ENCODE data around the gene PEX14.

Gene PEX14

DNA sequence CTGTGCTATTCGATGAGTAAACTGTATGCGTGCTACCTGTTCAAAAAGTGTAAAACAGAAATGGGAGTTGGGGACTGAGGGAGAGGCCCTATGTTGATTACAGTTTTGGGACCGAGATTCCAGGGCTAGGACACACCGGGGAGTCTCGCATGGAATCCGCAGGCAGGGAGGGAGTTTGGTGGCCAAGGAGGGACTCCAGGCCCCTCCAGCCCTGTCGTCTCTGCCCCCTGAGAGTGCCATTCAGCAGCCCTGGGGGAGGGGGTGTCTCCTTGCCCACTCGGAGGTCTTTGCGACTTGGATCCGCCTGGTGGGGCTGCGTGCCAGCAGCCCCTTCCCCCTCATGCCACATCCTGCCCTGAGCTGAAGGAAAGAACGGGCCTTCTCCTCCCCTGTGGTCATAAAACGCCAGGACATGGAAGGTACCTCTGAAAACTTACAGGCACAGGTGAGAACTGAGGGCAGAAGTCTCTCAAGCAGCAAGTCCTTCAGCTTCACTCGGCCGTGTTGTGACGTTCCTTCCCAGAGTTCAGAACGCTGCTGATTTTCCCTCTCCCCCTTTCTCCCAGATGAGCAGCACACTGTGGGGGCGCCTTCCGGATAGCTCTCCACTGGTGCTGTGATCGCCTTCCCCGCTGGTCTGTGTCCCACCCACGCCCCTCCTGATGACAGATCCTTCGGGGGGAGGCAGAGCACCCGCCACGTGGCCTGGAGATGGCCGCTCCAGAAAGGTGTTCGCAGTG, 141.4 kb downstream of the PEX14 start:
- no peak for DNase-seq (ENCODE audit: low read depth, low spot score)

DNA sequence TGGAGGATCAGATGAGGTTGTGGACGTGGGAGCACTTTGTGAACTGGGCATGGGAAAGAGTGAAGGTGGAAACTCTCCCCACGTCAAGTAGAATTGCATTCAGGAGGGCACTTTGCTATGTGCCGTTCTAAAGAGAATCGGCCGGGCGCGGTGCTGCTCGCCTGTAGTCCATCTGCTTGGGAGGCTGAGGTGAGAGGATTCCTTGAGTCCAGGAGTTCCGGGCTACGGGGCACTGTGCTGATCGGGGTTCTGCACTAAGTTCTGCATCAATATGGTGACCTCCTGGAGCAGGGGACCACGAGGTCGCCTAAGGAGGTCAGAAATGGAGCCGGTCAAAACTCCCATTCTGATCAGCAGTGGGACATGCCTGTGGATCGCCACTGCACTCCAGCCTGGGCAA, 141.9 kb downstream of the PEX14 start:
- DNase-seq (ENCODE audit: low read depth, low spot score) = no peak

GRCh38 chr1:10617318-10617717, 142.6 kb downstream of the PEX14 start:
- no peak for DNase-seq (ENCODE audit: low read depth, low spot score)

DNA sequence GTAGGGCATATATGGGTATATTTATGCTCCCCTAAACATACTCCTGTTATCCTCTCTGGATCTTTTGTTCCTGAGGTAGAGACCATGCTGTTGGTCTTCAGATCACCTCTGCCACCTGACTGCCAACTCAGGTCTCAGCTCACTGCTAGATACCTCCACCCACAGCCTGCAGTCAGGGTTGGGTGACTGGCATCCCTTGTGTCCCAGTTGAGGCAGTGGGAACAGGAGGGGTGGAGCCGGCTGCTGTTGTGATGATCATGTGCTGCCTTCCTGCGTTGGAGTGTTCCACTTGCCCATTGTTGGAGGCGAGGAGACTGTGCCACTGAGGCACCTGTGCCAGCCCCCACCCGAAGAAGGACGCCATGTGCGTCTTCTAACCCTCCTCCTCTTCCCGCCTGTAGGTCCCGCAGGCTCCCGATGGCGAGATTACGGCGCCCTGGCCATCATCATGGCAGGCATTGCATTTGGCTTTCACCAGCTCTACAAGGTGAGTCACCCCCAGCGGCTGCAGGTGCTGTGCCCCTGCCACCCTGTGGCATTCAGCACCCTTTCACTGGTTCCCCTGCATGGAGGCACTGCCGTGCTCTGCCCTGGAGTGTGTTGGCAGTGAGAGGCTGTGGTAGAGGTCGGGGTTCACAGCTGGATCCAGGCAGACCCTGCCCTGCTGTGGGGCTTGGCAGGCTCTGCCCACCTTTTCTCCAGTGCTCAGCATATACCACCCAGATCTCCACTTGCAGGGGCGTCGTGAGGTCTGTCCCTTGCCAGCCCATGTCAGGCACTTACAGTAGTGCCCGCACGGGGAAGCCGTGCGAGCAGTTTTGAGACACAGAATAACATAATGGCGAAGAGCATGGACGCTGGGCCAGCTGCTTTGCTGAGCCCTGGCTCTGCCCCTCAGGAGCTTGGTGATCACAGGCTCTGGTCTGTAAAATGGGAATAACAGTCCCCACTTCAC, 143.5 kb downstream of the PEX14 start:
- no peak for DNase-seq (ENCODE audit: low read depth, low spot score)

DNA sequence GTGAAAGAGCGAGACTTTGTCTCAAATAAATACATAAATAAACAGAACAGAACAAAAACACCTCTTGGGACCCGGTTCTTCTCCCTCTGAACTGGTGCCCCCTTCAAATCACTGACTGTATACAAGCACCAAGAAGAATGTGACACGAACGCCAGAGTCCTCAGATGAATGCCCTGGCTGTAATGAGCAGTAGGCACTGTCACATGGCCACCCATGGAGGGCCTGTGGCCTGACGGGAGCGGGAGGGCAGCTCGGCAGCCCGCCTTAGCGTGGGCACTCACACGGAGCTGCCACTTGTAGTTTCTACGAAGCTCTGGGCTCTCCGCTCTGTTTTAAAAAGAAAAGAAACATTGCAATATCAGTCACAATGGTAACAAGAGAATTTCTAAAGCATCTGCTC, 146.0 kb downstream of the PEX14 start:
- DNase-seq (ENCODE audit: low read depth, low spot score) = no peak

DNA sequence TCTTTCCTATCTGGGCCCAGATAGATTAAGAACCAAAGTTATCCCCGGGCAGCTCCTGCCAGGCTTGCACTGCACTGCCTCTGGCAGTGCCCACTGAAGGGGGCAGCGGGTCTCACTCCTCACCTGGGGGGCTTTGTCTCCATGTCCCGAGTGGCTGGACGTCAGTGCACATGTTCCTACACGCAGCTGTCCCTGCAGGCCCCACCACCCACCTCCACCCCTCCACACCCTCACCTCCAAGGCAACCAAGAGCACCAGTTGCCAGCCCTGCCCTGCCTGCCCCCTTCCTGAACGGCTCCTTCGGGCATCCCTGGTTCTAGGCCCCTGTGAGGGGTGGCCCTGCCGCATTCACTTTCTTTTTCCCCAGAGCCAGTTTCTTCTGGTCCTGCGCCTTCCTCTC, 147.2 kb downstream of the PEX14 start:
- DNase-seq (ENCODE audit: low read depth, low spot score) = no peak

DNA sequence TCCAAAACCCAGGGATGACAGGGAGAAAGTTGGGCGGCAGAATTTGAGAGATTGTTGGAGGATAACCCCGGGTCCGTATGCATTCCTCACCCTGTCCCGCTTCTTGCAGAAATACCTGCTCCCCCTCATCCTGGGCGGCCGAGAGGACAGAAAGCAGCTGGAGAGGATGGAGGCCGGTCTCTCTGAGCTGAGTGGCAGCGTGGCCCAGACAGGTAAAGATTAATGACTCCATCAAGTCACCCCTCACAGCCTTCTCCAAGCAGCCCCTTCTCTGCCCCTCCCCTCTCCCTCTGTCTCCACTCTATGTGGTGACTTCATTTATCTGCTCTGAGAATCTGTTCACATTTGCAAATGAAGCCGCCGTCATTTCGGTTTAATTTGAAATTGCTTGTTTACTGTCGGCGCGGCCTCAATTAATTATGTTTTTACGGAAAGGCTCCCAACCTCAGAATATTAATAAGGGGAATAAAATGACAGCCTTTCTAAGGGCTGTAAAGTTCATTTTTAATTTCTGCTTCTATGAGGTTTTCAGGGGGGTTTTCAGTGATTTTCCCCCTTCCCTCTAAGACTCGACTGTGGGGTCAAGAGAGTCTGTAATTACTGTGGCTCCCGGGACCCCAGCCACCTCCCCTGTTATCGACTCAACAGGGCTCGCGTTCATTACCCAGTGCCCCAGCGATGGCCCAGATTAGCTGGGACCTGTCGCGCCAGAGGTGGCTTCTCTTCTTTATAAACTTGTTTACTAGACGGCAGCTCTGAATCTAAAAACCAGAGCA, 148.3 kb downstream of the PEX14 start:
- DNase-seq (ENCODE audit: low read depth, low spot score) = no peak

DNA sequence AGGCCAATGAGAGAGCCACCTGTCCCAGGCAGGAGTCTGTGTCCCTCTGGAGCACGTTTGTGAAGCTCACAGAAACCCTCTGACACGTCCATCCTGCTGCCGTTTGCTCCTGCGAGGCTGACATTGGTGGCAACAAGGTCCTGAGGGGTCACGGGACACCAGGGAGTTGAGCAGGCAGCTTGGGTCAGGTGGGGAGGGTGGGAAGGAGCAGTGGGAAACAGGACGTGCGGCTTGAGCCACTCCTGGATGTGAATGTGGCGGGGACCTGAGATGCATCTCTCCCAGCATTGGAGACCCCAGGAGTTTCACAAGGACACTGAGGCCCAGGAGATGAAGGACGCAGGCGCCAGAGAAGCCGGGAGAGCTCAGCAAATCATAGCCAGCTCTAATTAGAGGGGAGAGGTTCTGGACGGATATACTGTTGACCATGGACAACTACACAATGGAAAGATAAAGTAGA, 149.0 kb downstream of the PEX14 start:
- no peak for DNase-seq (ENCODE audit: low read depth, low spot score)

- DNase-seq (ENCODE audit: low read depth, low spot score) = no peak
Observed at GRCh38 chr1:10624256-10625050, 149.7 kb downstream of the PEX14 start.

DNA sequence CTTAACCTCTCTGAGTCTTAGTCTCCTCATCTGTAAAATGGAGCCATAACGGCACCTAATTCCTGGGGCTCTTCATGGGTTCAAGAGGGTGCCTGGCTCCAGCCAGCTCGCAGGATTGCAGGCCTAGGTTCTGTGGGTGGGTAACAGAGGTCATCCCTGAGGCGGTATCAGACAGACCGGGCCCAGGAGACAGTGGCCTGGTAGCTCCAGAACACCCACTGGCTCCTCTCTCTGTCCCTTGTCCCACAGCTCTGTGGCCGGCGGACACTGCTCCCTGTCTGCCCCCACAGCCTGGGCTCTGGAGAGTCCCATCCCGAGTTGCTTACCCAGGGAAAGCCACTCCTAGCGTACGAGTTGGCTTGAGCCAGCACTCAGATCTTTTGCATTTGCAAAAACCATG, 150.3 kb downstream of the PEX14 start:
- no peak for DNase-seq (ENCODE audit: low read depth, low spot score)

- DNase-seq (ENCODE audit: low read depth, low spot score) = no peak
Observed at GRCh38 chr1:10625554-10625953, 150.8 kb downstream of the PEX14 start.

DNA sequence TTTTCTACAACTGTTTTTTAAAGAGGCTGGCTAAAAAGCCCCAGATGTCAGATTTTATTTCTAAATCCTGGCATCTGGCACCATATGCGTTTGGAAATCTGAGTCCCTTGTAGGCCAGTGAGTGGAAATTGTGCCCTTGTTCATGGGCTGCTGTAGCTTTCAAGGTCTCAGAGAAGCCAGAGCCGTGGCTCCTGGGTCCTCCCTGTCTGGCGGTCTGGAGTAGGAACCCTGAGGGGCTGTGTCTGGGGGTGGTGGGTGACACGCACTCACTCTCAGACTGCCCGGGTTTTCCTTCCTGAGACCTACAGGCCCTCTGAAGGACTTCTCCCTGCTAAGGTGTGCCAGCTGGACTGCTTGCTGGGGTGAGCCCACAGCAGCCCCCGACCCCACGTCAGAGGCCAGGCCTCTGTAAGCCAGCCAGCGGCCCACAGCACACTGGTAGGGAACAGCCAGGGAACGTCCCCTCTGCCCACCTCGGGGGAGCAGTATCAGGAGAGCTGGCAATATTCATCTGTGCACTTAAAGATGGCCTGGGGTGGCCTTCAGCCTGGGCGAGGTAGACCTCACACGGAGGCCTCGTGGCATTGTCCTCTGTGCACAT, 151.5 kb downstream of the PEX14 start:
- DNase-seq (ENCODE audit: low read depth, low spot score) = no peak

GRCh38 chr1:10626791-10627410, 152.2 kb downstream of the PEX14 start:
- no peak for DNase-seq (ENCODE audit: low read depth, low spot score)

DNA sequence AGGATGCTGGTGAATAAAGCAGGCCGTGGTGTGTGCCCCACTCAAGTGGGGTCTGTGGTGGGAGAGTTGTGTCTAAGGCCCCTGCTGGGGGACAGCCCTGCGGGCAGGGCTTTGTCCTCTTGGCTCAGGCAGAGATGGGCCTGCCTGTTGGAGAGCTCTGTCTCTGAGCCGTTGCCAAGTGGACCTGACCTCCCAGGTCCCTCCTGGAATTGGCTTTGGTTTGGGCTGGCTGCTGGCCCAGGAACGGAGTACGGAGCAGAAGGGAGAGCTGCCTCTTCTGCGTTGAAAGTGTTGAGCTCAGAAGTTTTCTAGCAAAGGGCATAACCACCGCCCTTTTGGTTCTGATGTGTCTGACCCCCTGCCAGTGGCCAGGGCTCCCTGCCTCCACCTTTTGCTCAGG, 153.9 kb downstream of the PEX14 start:
- no peak for DNase-seq (ENCODE audit: low read depth, low spot score)

GRCh38 chr1:10629091-10629815, 154.5 kb downstream of the PEX14 start:
- no peak for DNase-seq (ENCODE audit: low read depth, low spot score)

- no peak for DNase-seq (ENCODE audit: low read depth, low spot score)
Observed at GRCh38 chr1:10629816-10630571, 155.2 kb downstream of the PEX14 start.

GRCh38 chr1:10630661-10631120, 155.9 kb downstream of the PEX14 start:
- no peak for DNase-seq (ENCODE audit: low read depth, low spot score)

GRCh38 chr1:10631121-10631810, 156.5 kb downstream of the PEX14 start:
- no peak for DNase-seq (ENCODE audit: low read depth, low spot score)

Measured in activated naive CD8-positive, alpha-beta T cell treated with anti-CD3 and anti-CD28 coated beads, Interleukin-2, amount 50 U/mL, for 16 hours (primary cell).